SU-DHL-6 (cell line): ENCODE measurements around the gene ROMO1.

ENCODE experiments used
- H2AFZ ChIP-seq: fragments of 200-600 bp; sonication (generic); 2 replicates; pipeline ENCODE4 v1.6.1; 2014; ENCODE audit warnings: low read depth, mild to moderate bottlenecking, moderate library complexity, mixed read lengths, antibody characterized with exemption, low read length; ENCODE audit not compliant: severe bottlenecking
- H3F3A ChIP-seq: fragments of 200-600 bp; shearing (Covaris generic); 2 replicates; pipeline ENCODE4 v1.6.0; 2016; ENCODE audit warnings: antibody characterized with exemption, mild to moderate bottlenecking; ENCODE audit not compliant: insufficient read depth
- H3K27ac ChIP-seq: fragments of 200-600 bp; sonication (generic); 2 replicates; pipeline ENCODE4 v1.5.1; 2016; ENCODE audit warnings: low read depth, mild to moderate bottlenecking, low read length, moderate library complexity, mixed read lengths
- H3K27me3 ChIP-seq: fragments of 200-600 bp; sonication (generic), shearing (Covaris generic); 2 replicates; pipeline ENCODE4 v1.6.0; 2014; ENCODE audit warnings: mild to moderate bottlenecking, low read length
- H3K36me3 ChIP-seq: fragments of 200-600 bp; sonication (generic); 2 replicates; pipeline ENCODE4 v1.6.1; 2014; ENCODE audit warnings: mild to moderate bottlenecking, low read length, mixed read lengths
- H3K4me2 ChIP-seq: fragments of 300-600, 200-600 bp; shearing (Covaris generic), sonication (generic); 2 replicates; pipeline ENCODE4 v1.6.0; 2014; ENCODE audit warnings: low read length, low read depth, mild to moderate bottlenecking; ENCODE audit not compliant: poor library complexity, severe bottlenecking
- H3K4me3 ChIP-seq: fragments of 200-600 bp; sonication (generic); 2 replicates; pipeline ENCODE4 v1.5.1; 2014; ENCODE audit warnings: antibody characterized with exemption, low read length, mild to moderate bottlenecking, mixed read lengths; ENCODE audit not compliant: insufficient read depth, poor library complexity, severe bottlenecking
- H3K79me2 ChIP-seq: fragments of 200-600 bp; sonication (generic); 2 replicates; pipeline ENCODE4 v1.6.1; 2014; ENCODE audit warnings: mild to moderate bottlenecking, low read length, moderate library complexity; ENCODE audit not compliant: insufficient read depth
- H3K9ac ChIP-seq: fragments of 200-600 bp; sonication (generic); 2 replicates; pipeline ENCODE4 v1.7.0; 2014; ENCODE audit warnings: mild to moderate bottlenecking, low read length
- H3K9me2 ChIP-seq: fragments of 200-600 bp; sonication (generic); replicated peaks from 2 replicates; pipeline ENCODE4 v1.6.1; 2014; ENCODE audit warnings: low read length; ENCODE audit not compliant: insufficient read depth
- H3K9me3 ChIP-seq: fragments of 200-600 bp; sonication (generic); 2 replicates; pipeline ENCODE4 v1.6.1; 2014; ENCODE audit warnings: low read length, mixed read lengths; ENCODE audit not compliant: insufficient read depth
- H4K20me1 ChIP-seq: fragments of 200-600 bp; sonication (generic); 2 replicates; pipeline ENCODE4 v1.6.1; 2014; ENCODE audit warnings: low read depth, mild to moderate bottlenecking, antibody characterized with exemption, low read length, moderate library complexity, mixed read lengths
- EZH2phosphoT487 ChIP-seq: fragments of 200-600 bp; sonication (generic), shearing (Covaris generic); conservative IDR thresholded peaks from 2 replicates; pipeline ENCODE4 v1.6.1; 2018; ENCODE audit warnings: mild to moderate bottlenecking, antibody characterized with exemption, low read length, moderate library complexity, mixed read lengths
- TF ChIP-seq, protein P1 (sequence below): fragments of 200-600 bp; sonication (generic); IDR thresholded peaks from one replicate; pipeline ENCODE4 v1.5.1; 2017; ENCODE audit warnings: antibody characterized with exemption, mild to moderate bottlenecking, low read length, moderate library complexity; ENCODE audit not compliant: insufficient read depth, poor library complexity, severe bottlenecking

The ROMO1 gene

DNA sequence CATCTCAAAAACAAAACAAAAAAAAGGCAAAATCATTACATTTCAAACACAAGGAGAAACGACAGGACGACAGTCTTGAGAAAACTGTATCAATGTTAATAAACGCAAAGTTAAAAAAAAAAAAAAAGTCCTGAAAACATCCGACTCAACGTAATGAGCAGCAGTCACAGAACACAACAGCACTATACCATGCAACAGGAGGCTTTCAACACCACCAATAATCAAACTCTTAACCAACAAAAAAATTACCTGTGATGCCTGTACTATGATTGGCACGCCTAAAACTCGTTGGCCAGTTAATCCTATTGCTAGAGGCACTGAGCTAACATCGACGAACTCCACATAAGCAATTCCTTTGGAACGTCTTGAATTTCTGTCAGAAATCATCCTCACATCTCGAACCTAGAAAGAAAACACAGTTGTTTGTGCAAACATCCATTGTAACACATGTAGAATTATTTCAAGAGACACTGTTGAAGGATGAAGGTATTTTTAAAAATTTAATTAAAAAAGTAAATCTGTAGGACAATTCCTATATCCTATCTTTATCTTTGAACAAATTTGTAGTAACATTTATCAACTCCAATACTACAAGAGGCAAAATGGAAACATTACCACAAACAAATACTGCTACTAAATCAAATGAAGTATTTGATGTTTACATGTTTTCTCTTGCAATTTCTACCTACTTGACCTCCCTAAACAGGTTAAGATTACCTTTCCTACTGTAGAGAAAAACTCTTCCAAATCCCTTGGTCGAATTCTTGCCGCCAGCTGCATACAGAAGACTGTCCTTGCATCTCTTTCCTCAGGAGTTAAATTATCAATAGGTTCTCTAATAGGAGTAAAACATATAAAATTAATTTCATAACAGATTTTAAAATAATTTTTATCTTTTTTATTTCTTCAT is 25.4 kb downstream of the ROMO1 start:
- TF ChIP-seq, protein P1, sequence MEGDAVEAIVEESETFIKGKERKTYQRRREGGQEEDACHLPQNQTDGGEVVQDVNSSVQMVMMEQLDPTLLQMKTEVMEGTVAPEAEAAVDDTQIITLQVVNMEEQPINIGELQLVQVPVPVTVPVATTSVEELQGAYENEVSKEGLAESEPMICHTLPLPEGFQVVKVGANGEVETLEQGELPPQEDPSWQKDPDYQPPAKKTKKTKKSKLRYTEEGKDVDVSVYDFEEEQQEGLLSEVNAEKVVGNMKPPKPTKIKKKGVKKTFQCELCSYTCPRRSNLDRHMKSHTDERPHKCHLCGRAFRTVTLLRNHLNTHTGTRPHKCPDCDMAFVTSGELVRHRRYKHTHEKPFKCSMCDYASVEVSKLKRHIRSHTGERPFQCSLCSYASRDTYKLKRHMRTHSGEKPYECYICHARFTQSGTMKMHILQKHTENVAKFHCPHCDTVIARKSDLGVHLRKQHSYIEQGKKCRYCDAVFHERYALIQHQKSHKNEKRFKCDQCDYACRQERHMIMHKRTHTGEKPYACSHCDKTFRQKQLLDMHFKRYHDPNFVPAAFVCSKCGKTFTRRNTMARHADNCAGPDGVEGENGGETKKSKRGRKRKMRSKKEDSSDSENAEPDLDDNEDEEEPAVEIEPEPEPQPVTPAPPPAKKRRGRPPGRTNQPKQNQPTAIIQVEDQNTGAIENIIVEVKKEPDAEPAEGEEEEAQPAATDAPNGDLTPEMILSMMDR = no peak
- TF ChIP-seq EZH2phosphoT487 = no peak
- Histone ChIP-seq H3K27ac (no peak overlapping the region), H4K20me1 (peaks cover 61% of the 10 kb centered on the region), H2AFZ (no peak overlapping the region), H3K79me2 (peaks cover 86% of the 10 kb centered on the region), H3K9me3 (no peaks in the 10 kb centered on the region), H3K9ac (no peak overlapping the region), H3K4me2 (no peak overlapping the region), H3K4me3 (no peak overlapping the region), H3F3A (peaks cover 51% of the 10 kb centered on the region), H3K9me2 (no peaks in the 10 kb centered on the region), H3K36me3 (peaks cover 70% of the 10 kb centered on the region), H3K27me3 (no peaks in the 10 kb centered on the region)

DNA sequence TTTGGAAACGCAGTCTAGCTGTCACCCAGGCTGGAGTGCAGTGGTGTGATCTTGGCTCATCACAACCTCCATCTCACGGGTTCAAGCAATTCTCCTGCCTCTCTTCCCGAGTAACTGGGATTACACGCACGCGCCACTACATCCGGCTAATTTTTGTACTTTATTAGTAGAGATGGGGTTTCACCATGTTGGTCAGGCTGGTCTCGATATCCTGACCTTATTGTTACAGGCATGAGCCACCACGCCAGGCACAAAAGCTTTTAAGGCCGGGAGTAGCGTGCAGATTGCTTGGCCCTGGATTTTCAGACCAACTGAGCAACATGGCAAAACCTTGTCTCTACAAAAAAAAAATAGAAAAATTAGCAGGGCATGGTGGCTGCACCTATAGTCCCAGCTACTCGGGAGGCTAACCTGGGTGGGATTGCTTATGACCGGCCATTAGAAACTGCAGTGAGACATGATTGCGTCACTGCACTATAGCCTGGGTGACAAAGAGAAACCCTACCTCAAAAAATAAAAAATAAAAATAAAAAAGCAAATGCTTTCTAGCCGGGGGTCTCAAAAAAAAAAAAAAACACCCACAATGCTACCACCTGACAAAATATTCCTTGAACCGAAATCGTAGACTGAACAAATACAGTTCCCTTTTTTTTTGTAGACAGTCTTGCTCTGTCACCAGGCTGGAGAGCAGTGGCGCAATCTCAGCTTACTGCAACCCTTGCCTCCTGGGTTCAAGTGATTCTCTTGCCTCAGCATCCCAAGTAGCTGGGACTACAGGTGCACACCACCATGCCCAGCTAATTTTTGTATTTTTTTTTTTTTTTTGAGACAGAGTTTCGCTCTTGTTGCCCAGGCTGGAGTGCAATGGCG is 27.9 kb downstream of the ROMO1 start:
- Histone ChIP-seq H2AFZ (no peak overlapping the region), H3K4me3 (no peak overlapping the region), H3K27me3 (no peaks in the 10 kb centered on the region), H3K4me2 (no peak overlapping the region), H4K20me1 (peaks cover 62% of the 10 kb centered on the region), H3K9ac (no peak overlapping the region), H3K27ac (no peak overlapping the region), H3F3A (peaks cover 57% of the 10 kb centered on the region), H3K36me3 (peaks cover 73% of the 10 kb centered on the region), H3K9me3 (no peaks in the 10 kb centered on the region), H3K79me2 (peaks cover 87% of the 10 kb centered on the region), H3K9me2 (no peaks in the 10 kb centered on the region)
- TF ChIP-seq EZH2phosphoT487 = no peak
- TF ChIP-seq, protein P1 = no peak

DNA sequence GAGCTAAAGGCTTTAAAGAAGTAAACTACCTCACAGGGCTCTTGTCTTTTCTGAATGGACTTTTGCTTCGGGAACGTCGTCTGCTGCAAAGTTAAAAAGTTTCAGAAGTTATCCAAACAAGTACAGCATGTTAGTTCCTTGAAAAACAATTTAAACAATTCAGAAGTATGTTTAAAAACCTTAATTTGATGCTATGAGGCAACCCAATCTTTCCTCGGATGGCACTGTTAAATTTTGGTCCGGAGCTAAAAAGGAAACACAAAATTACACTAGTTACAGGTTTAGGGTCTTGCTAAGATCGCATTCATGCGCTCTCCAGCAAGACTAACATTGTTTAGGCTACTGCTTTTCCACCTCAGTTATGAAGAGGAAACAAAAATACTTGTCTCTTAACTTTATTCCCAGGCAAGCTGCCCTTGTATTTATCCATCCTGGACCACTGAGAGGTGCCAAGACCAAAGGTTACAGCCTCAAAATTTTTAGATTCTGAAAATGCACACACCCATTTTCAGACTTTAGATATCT is 30.1 kb downstream of the ROMO1 start:
- no peaks in the 10 kb centered on the region for H3K9me3 ChIP-seq
- peaks cover 59% of the 10 kb centered on the region for H3F3A ChIP-seq
- H3K9me2 ChIP-seq = no peaks in the 10 kb centered on the region
- peaks cover 72% of the 10 kb centered on the region for H4K20me1 ChIP-seq
- peaks cover 90% of the 10 kb centered on the region for H3K79me2 ChIP-seq
- no peak overlapping the region for H3K4me2 ChIP-seq
- no peak overlapping the region for H2AFZ ChIP-seq
- no peak overlapping the region for H3K4me3 ChIP-seq
- no peak overlapping the region for H3K9ac ChIP-seq
- H3K27me3 ChIP-seq = no peaks in the 10 kb centered on the region
- no peak for TF ChIP-seq EZH2phosphoT487
- TF ChIP-seq, protein P1 = no peak
- H3K27ac ChIP-seq = no peak overlapping the region
- peaks cover 78% of the 10 kb centered on the region for H3K36me3 ChIP-seq
